PC-3 (cell line): ENCODE results near the gene PTGR1.

Experiments used
- CTCF ChIP-seq: fragments of 300-600 bp; sonication (generic); conservative IDR thresholded peaks from 2 replicates; pipeline ENCODE4 v1.5.1; 2017; ENCODE audit warnings: antibody characterized with exemption, low read depth, mild to moderate bottlenecking, low read length
- EZH2 ChIP-seq: fragments of 300-600 bp; sonication (generic); IDR thresholded peaks from one replicate; pipeline ENCODE4 v1.6.1; 2017; ENCODE audit warnings: antibody characterized with exemption, mild to moderate bottlenecking, low read length; ENCODE audit not compliant: unreplicated experiment

GRCh38 chr9:111598733-111599091 lies 735 bp downstream of the PTGR1 start:
- TF ChIP-seq CTCF (no peak), EZH2 (no peak)
